HG03460 (cell line): ENCODE data around the gene RPS5.
"Not testable (repeated sequence)": the region's sequence is repeated elsewhere in the genome, so short reads cannot be mapped to it uniquely, and the experiment has no call there.

Experiments used
- ATAC-seq: cut with Tn5 transposase; IDR thresholded peaks from one replicate; pipeline ENCODE4 v1.9.1; 2021; ENCODE audit not compliant: unreplicated experiment

RPS5 gene

DNA sequence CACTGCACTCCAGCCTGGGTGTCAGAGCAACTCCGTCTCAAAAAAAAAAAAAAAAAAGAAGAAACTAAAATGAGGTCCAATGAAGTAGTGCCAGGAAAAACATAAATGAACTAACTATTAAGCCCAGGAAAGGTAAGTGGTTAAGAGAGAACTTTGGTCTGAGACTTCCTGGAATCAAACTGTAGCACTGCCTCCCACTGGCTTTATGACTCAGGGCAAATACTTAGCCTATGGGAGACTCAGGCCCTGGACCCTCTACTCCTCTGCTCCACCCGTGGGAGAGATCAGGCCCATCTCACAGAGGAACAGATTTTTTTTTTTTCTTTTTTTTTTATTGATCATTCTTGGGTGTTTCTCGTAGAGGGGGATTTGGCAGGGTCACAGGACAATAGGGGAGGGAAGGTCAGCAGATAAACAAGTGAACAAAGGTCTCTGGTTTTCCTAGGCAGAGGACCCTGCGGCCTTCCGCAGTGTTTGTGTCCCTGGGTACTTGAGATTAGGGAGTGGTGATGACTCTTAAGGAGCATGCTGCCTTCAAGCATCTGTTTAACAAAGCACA is 16.9 kb downstream of the RPS5 start:
- not testable (repeated sequence) for ATAC-seq

DNA sequence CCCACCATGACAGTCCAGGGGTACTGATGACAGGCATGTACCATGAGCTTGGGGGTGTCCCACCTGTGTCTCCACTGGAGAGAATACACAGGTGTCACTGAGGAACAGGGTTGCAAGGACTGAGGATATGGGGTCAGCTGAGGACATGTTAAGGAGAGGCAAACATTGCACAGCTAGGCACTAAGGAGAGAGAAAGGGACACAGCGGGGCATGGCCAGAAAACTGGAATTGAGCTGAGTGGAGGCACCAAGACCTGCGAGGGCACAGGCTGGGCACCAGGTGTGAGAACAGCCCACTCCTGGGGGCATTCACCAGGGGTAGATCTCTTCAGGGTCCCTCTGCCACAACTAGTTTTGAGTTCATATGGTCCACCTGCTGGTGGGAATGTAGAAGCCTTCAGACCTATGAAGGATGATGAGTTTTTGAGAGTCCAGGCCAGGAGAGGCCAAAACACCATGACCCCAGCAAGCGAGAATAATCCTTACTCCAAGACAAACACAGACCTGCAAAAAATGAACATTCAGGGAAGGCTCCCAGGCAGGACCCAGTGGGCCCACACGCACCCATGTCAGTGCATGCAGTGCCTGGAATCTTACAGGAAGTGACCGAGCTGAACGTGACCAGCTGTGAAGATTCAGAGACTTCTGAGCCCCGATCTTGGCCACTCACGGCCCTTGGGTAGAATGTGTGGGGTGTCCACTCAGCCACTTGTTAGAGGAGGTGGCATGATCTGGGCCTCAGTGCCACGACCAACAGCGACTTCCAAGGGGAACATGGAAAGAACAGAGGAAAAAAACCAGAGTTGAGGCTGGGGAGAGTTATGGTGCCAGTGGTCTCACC is 20.0 kb downstream of the RPS5 start:
- no peak for ATAC-seq

DNA sequence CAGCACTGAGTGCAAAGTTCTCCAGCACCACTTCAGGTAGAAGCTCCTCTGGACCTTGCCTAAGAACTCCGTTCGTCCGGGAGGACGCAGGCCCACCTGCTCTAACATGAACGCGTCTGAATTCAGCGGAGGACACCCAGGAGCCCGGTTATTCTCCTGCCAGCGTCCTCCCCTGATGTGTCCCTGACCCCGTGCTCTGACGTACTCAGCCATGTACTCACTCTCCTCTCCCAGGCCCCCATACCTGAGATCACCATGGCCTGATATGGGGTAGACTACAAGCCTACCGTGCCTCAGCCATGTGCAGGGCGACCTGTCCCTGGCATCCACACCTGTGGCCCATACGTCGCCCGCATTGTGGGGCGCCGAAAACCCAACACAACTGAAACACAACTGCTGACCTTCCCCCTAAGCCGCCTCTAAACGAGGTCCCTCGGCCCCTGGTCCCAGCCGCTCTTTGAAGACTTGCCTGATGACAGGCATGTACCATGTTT is 20.6 kb downstream of the RPS5 start:
- no peak for ATAC-seq

DNA sequence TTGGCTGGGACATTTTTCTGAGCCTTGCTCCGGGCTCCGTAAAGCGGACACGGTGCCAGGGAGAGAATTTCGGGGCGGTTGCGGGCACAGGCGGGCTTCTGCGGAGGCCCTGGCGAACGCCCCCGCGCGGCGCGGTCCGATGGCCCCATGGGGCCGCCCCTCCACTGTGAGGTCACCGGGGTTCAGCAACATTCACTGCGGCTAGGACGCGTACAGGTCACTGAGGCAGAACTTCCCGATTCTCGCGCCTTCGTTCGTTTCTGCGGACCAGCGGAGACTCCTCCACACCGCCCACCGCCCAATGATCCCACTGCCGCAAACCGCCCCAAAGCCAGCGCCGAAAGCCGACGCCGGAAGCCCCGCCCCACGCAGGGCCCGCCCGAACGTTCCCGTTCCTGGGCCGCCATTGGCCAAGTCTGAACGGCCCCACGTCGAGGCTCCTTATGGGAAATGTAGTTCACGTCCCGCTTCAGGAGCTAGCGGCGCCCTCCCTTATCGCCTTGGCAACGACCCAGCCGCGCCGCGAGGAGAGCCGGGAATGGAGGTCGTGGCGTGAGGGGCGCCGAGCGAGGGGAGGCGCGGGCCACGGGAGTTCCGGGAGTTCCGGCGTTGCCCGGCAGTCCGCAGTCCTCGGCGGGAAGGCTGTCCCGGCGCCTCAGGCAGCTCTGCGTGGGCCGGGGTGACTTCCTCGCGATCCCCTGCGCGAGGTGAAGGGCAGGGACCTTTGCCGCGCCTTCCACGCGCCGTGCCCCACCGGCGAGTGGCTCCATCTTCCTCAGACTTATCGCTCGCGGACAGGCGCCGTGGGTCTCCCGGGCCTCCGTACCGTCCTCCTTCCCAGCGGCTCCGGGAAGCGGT is 21.3 kb downstream of the RPS5 start, which contains the start of gene ZNF584:
Gene ZNF584 (plus strand): TSS at position 498 of the 858 bp plus-strand sequence. CDS start 499 bp downstream, outside the sequence.
- ATAC-seq: peak; percentile 91

DNA sequence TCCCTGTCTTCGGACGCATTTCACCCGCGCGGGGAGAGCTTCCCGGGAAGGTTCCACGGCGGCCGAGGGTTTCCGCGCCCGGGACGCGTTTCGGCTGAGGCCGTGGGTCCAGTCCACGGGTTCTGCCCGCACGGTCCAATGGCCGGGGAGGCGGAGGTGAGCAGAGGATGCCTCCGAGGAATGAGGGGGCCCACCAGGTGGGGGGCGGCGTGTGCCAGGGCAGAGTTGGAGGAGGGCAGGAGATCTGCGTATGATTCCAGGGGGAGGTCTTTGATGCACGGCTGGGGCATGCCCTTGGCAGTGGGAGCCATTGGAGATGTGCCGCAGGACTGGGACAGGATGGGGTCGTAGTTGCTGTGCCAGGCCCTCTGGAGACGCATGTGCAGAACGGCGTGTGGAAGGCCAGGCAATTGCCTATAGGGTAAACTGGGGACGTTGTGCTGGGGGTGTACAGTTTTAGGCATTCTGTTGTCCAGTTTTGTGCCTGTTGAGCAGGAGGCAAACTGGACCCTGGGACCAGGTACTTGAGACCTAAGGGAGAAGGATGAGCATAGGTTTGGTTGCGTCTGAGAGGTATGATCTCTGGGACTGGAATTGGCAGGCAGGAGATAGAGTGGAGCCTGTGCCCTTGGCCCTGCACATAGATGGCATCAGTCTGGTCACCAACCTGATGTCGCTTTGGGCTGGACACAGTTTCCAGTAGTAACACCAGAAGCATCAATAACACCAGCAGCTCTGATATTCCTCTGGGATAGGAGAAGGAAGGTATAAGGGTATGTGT is 22.1 kb downstream of the RPS5 start:
- ATAC-seq: peak; percentile 19

DNA sequence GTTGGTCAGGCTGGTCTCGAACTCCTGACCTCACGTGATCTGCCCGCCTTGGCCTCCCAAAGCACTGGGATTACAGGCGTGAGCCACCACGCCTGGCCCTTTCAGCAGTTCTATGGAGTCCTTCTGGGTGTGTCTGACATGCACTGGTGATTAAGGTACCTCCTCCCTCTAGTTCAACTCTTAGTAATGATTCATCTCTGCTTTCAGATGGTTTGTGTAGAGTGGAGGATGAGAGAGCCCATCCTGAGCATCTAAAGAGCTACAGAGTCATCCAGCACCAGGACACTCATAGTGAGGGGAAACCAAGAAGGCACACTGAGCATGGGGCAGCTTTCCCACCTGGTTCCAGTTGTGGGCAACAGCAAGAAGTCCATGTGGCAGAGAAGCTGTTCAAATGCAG is 29.5 kb downstream of the RPS5 start:
- ATAC-seq: no peak

DNA sequence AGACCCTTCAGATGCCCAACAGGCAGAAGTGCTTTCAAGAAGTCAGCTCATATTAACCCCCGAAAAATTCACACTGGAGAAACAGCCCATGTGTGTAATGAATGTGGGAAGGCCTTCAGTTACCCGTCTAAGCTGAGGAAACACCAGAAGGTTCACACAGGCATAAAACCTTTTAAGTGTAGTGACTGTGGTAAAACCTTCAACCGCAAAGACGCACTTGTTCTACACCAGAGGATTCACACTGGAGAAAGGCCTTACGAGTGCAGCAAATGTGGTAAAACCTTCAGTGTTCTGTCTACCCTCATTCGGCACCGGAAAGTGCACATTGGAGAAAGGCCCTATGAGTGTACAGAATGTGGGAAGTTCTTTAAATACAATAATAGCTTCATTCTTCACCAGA is 30.0 kb downstream of the RPS5 start:
- no peak for ATAC-seq

DNA sequence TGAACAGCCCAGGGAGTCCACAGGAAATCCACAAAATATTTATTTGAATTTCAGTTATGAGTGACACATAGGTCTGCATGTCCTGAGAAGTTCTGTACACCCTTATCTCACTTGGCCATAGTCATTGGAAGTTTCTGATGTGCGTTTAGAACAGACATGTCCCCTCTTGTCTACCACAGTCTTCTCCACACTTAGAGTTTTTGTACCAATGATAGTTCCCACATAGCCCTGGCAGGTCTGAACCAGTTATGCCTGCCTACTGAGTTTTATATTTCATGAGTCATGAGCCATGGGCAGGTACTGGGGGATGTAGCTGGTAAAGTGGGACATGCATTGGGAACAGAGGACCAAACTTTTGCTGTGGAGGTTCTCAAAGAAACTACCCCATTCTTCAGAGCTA is 41.5 kb downstream of the RPS5 start:
- ATAC-seq: no peak

DNA sequence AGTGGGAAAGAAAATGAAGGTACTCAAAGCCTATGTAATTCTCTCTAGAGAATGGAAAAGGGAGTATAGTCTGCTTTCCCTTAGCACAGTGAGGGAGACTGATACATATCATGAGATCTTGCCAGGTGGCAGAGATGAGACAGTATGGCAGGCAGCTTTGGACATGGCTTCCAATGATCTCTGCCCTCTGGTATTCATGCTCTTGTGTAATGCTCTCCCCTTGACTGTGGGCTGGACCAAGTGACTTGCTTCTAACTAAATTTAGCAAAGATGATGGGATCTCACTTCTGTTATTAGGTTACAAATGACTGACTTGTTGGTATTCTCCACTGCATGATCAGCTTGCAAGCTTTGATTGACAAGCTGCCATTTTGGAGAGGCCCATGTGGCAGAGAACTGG is 42.7 kb downstream of the RPS5 start:
- no peak for ATAC-seq

DNA sequence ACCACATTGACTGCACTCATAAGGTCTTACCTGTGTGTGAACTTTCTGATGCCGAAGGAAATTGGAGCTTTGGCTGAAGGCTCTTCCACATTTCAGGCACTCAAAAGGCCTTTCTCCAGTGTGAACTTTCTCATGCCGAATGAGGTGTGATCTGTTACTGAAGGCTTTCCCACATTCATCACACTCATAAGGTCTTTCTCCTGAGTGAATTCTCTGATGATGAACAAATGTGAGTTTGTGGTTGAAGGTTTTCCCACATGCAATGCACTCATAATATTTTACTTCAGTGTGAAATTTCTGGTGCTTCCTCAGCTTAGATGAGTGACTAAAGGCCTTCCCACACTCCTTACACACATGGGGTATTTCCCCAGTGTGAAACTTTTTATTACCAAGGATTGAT is 47.1 kb downstream of the RPS5 start:
- ATAC-seq: no peak

DNA sequence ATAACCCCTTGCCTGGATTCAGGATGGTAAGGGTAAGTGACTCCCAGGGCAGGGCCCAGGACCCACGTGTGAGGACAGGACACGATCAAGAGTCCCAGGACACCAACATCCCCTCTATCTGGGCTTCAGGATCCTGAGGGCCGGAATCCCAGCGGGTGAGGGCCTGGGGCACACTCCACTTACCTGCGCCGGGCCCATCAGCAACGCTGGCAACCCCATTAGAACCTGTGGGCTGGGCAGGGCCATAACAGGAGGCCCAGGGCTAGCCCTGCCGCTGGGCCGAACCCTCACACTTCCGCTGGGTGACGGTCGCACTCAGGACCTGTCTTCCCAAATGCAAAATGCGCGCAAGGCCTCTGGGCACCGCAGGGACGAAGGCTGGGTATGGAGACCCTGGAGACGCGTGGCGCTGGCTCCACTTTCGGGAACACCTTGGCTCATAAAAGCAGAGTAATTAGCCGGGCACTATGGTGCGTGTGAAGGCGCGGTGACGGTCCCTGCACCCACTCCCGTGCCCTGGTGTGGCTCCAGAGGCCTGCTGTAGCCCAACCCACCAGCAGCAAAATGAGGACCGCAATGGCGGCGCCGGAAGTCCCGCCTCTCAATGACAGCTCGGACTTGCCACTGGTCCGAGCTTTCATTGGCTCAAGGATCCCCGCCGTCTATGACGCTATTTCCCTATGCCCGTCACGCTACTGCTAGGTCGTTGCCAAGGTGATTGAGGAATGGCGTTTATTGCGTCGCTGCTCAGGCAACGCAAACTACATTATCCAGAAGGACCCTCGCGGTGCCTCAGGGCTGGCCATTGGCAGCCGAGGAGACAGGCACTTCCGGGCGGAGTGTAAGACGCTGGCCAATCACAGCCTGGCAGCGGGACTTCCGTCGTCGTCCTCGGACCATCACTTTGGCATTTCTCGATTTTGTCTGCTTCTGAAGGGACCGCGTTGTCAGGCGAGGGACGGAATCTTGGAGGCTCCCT is 52.8 kb downstream of the RPS5 start, which contains the start of gene ZNF132:
Gene ZNF132 (minus strand): TSS at position 578 of the 979 bp plus-strand sequence. CDS start 332 bp downstream, at position 246.
- ATAC-seq: peak; percentile 93

DNA sequence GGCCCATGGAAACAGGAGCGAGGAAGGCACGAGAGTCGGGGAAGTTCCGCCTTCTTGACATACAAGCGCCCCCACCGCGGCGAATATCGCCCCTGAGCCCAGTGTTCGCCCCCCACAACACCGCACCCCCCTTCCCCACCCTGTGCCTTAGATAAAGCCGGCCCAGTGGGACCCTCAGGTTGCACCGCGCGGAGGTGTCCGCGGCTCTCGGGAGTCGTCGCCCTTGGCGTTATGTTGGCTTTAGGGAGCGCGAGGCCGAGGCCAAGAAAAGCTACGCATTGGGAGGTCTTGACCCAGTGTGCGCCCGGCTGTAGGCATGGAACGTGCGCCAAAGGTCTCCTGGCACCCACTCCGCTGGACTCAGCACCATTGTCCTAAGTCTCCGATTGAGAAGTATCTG is 53.5 kb downstream of the RPS5 start:
- ATAC-seq: no peak

DNA sequence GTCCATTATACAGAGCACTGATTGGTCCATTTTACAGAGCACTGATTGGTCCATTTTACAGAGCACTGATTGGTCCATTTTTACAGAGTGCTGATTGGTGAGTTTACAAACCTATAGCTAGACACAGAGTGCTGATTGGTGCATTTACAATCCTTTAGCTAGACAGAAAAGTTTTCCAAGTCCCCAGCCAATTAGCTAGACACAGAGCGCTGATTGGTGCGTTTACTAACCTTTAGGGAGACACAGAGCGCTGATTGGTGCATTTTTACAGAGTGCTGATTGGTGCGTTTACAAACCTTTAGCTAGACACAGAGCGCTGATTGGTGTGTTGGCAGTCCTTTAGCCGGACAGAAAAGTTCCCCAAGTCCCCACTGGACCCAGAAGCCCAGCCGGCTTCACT is 55.9 kb downstream of the RPS5 start:
- not testable (repeated sequence) for ATAC-seq
